ENCODE measurements around the gene RIOK3.

DNA sequence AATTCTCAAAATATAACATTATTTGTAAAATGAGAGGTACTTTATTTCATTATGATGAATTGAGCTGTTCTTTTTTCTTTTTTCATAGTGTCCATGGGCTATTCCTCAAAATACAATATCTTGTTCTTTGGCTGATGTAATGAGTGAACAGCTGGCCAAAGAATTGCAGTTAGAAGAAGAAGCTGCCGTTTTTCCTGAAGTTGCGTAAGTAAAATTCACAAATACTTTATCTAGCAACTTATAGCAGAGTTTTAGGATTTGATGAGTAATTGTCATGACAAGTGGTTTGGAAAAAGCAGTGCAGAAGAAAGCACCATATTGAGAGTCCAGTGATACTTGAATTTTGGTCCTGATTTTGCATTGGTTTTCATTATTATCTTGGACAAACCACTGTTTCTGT lies 9.8 kb downstream of the RIOK3 start:
- TF ChIP-seq, protein P1, sequence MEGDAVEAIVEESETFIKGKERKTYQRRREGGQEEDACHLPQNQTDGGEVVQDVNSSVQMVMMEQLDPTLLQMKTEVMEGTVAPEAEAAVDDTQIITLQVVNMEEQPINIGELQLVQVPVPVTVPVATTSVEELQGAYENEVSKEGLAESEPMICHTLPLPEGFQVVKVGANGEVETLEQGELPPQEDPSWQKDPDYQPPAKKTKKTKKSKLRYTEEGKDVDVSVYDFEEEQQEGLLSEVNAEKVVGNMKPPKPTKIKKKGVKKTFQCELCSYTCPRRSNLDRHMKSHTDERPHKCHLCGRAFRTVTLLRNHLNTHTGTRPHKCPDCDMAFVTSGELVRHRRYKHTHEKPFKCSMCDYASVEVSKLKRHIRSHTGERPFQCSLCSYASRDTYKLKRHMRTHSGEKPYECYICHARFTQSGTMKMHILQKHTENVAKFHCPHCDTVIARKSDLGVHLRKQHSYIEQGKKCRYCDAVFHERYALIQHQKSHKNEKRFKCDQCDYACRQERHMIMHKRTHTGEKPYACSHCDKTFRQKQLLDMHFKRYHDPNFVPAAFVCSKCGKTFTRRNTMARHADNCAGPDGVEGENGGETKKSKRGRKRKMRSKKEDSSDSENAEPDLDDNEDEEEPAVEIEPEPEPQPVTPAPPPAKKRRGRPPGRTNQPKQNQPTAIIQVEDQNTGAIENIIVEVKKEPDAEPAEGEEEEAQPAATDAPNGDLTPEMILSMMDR (conservative IDR thresholded peaks at IDR 0.05; ENCODE audit: low read depth, low read length), result no peak
- no peak for TF ChIP-seq EZH2 (IDR thresholded peaks at IDR 0.05; ENCODE audit: borderline replicate concordance, low read depth, low read length, poor library complexity, severe bottlenecking)

All from A673 (cell line).